SK-N-SH (cell line): ENCODE data around the gene CEACAM4. TPM values are rescaled to one million over a fixed set of nuclear protein-coding genes. Genes with fewer than 3 reads are reported as not detected.

Experiments
- CTCF ChIA-PET: fragments of 300-600, 350-600 bp; formaldehyde crosslinking; extraction: SDS; loops from one replicate; lab custom pipeline; 2021; lab: Yijun Ruan, JAX
- POLR2A ChIA-PET: fragments of 350-600 bp; sonication (Branson Sonifier 250); formaldehyde crosslinking; extraction: SDS; loops from one replicate; lab custom pipeline; 2020; ENCODE audit warnings: antibody characterized with exemption, inconsistent platforms; lab: Yijun Ruan, JAX
- DNase-seq: peaks from one replicate; pipeline ENCODE4 v3.0.0; 2012
- H2AFZ ChIP-seq: fragments of 200-600 bp; sonication (generic); 2 replicates; pipeline ENCODE4 v1.8.1; 2016; ENCODE audit warnings: antibody characterized with exemption, mild to moderate bottlenecking, low read depth
- H3F3A ChIP-seq: fragments of 200-600 bp; sonication (generic); replicated peaks from 2 replicates; pipeline ENCODE3; 2016; ENCODE audit warnings: antibody characterized with exemption, mild to moderate bottlenecking; ENCODE audit not compliant: insufficient read depth
- H3K27ac ChIP-seq, 2 experiments: fragments of 200-500 bp in 1 of 2; fragments of 200-600 bp in 1 of 2; sonication (Bioruptor generic) in 1 of 2; sonication (generic), shearing (Covaris generic) in 1 of 2; 2 replicates each; pipeline versions ENCODE4 v1.5.1 to v1.6.1; 2014 to 2016; ENCODE audit warnings: low read depth in 2 of 2, inconsistent platforms in 1 of 2, low read length in 1 of 2, mild to moderate bottlenecking in 1 of 2, mixed read lengths in 1 of 2
- H3K27me3 ChIP-seq: fragments of 200-600 bp; sonication (generic), shearing (Covaris generic); 2 replicates; pipeline ENCODE4 v1.6.1; 2016; ENCODE audit warnings: mixed run types; ENCODE audit not compliant: insufficient read depth
- H3K36me3 ChIP-seq, 2 experiments: fragments of 200-500 bp in 1 of 2; fragments of 200-600 bp in 1 of 2; sonication (Bioruptor generic) in 1 of 2; sonication (generic) in 1 of 2; replicated peaks in 1 of 2; 2 replicates each; pipeline versions ENCODE3 to v1.5.1; 2014 to 2016; ENCODE audit warnings: low read length in 1 of 2, mild to moderate bottlenecking in 1 of 2; ENCODE audit not compliant: insufficient read depth in 2 of 2, control insufficient read depth in 1 of 2
- H3K4me1 ChIP-seq, 2 experiments: fragments of 200-500 bp in 1 of 2; fragments of 200-600 bp in 1 of 2; sonication (Bioruptor generic) in 1 of 2; sonication (generic), shearing (Covaris generic) in 1 of 2; 2 replicates each; pipeline versions ENCODE4 v1.5.1 to v1.6.1; 2014 to 2016; ENCODE audit warnings: low read depth in 1 of 2, low read length in 1 of 2, mixed run types in 1 of 2; ENCODE audit not compliant: insufficient read depth in 2 of 2, control insufficient read depth in 1 of 2
- H3K4me2 ChIP-seq: fragments of 200-600 bp; sonication (generic), shearing (Covaris generic); 2 replicates; pipeline ENCODE4 v1.6.1; 2017; ENCODE audit warnings: mixed run types
- H3K4me3 ChIP-seq, 2 experiments: fragments of 200-500 bp in 1 of 2; fragments of 200-600 bp in 1 of 2; sonication (Bioruptor generic) in 1 of 2; sonication (generic), shearing (Covaris generic) in 1 of 2; 2 replicates each; pipeline versions ENCODE4 v1.5.1 to v1.8.1; 2014 to 2016; ENCODE audit warnings: low read depth in 2 of 2, inconsistent platforms in 1 of 2, low read length in 1 of 2, mild to moderate bottlenecking in 1 of 2, mixed read lengths in 1 of 2, moderate library complexity in 1 of 2
- H3K79me2 ChIP-seq: fragments of 200-600 bp; sonication (generic); 2 replicates; pipeline ENCODE4 v1.8.1; 2017; ENCODE audit warnings: mild to moderate bottlenecking; ENCODE audit not compliant: insufficient read depth
- H3K9ac ChIP-seq: fragments of 200-600 bp; sonication (generic); 2 replicates; pipeline ENCODE4 v1.6.1; 2017; ENCODE audit warnings: mixed run types
- H3K9me2 ChIP-seq: fragments of 200-600 bp; sonication (generic); 2 replicates; pipeline ENCODE4 v1.6.1; 2017; ENCODE audit warnings: mixed run types
- H3K9me3 ChIP-seq: fragments of 200-600 bp; sonication (generic); 2 replicates; pipeline ENCODE4 v1.6.1; 2017; ENCODE audit warnings: mixed run types, mild to moderate bottlenecking, moderate library complexity
- H4K20me1 ChIP-seq: fragments of 200-600 bp; sonication (generic); 2 replicates; pipeline ENCODE4 v1.6.1; 2017; ENCODE audit warnings: mild to moderate bottlenecking, mixed run types; ENCODE audit not compliant: insufficient read depth
- ELF1 ChIP-seq: IDR thresholded peaks from 2 replicates; pipeline ENCODE4 v1.4.0; 2012
- EZH2phosphoT487 ChIP-seq: fragments of 200-600 bp; sonication (generic); IDR thresholded peaks from 2 replicates; pipeline ENCODE4 v1.6.1; 2017; ENCODE audit warnings: low read depth, mixed run types, mild to moderate bottlenecking, antibody characterized with exemption, moderate library complexity, borderline replicate concordance
- FOSL2 ChIP-seq: IDR thresholded peaks from 2 replicates; pipeline ENCODE4 v1.4.0; 2012; ENCODE audit warnings: low read depth, mild to moderate bottlenecking, moderate library complexity, borderline replicate concordance
- FOXJ3 ChIP-seq: sonication (generic); formaldehyde crosslinking; IDR thresholded peaks from 2 replicates; pipeline ENCODE4 v1.5.1; 2020; ENCODE audit warnings: mild to moderate bottlenecking, missing genetic modification reagents
- GABPA ChIP-seq: IDR thresholded peaks from 2 replicates; pipeline ENCODE4 v1.4.0; 2012; ENCODE audit warnings: low read depth, mild to moderate bottlenecking
- JUND ChIP-seq: IDR thresholded peaks from 2 replicates; pipeline ENCODE4 v1.4.0; 2012
- MEF2A ChIP-seq: IDR thresholded peaks from 2 replicates; pipeline ENCODE4 v1.4.0; 2012; ENCODE audit warnings: low read depth, borderline replicate concordance
- MXI1 ChIP-seq: IDR thresholded peaks from 2 replicates; pipeline ENCODE4 v1.6.1; 2012; ENCODE audit warnings: mild to moderate bottlenecking, low read depth, low read length, improper control_type of control experiment
- NFIC ChIP-seq: IDR thresholded peaks from 2 replicates; pipeline ENCODE4 v1.4.0; 2012; ENCODE audit warnings: borderline replicate concordance
- PBX3 ChIP-seq: IDR thresholded peaks from 2 replicates; pipeline ENCODE4; 2012
- RAD21 ChIP-seq: IDR thresholded peaks from 2 replicates; pipeline ENCODE4 v1.6.1; 2012; ENCODE audit warnings: mild to moderate bottlenecking, low read length
- REST ChIP-seq: IDR thresholded peaks from 2 replicates; pipeline ENCODE4 v1.6.1; 2012; ENCODE audit warnings: mild to moderate bottlenecking, low read depth, low read length, moderate library complexity
- TAF1 ChIP-seq: IDR thresholded peaks from 2 replicates; pipeline ENCODE4 v1.6.1; 2012; ENCODE audit warnings: low read depth, mild to moderate bottlenecking, low read length, moderate library complexity, borderline replicate concordance
- TEAD4 ChIP-seq: IDR thresholded peaks from 2 replicates; pipeline ENCODE4 v1.4.0; 2012; ENCODE audit warnings: mild to moderate bottlenecking, borderline replicate concordance; ENCODE audit not compliant: insufficient read depth
- YY1 ChIP-seq: IDR thresholded peaks from 2 replicates; pipeline ENCODE4 v1.4.0; 2012; ENCODE audit warnings: low read depth, mild to moderate bottlenecking
- WGBS: methylation state at CpG from one replicate; pipeline ENCODE4 v1.1.6; 2017; ENCODE audit warnings: low lambda C conversion rate; 5-methylcytosine and 5-hydroxymethylcytosine counted together
- polyA plus RNA-seq, 3 experiments: library from polyadenylated mRNA; depleted of rRNA; stranded (reverse); fragments of >200 nt; gene quantifications; 2 replicates each; pipeline ENCODE4 v1.2.3, GENCODE V29; 2012
- TF ChIP-seq, protein P1 (sequence below): IDR thresholded peaks from 2 replicates; pipeline ENCODE4 v1.4.0; 2012; ENCODE audit warnings: low read depth, borderline replicate concordance

The CEACAM4 gene
- polyA plus RNA-seq, 1 of the 3 experiments (the other 2 are of a cell fraction) = not detected

DNA sequence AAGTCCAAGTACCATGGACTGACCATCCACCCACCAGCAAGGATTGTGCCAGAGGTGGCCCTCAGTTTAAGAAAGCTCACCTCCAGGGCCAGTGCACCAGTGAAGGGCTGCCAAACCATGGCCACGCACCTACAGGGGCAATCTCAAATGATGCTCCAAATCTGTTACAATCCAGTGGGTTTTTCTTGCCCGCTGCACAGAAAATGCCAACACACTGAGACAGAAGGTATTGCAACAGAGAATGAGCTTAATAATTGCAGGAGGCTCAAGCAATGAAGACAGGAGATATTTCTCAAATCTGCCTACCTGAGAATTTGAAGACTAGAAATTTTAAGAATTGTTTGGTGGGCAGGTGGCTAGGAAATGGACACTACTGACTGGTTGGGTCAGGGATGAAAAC lies 39.2 kb upstream of the CEACAM4 start:
- Histone ChIP-seq H3K9me2 (no peaks in the 10 kb centered on the region), H3F3A (no peaks in the 10 kb centered on the region), H3K36me3 (no peaks in the 10 kb centered on the region), H3K9me3 (no peaks in the 10 kb centered on the region; the same call in 1 of the 2 replicates), H3K27ac (no peak overlapping the region), H3K79me2 (no peaks in the 10 kb centered on the region), H2AFZ (no peak overlapping the region), H3K9ac (no peak overlapping the region), H3K4me3 (no peak overlapping the region; a peak in 1 of 4 replicates), H3K4me2 (no peak overlapping the region), H3K27me3 (no peaks in the 10 kb centered on the region), H3K4me1 (no peaks in the 10 kb centered on the region), H4K20me1 (no peaks in the 10 kb centered on the region)
- TF ChIP-seq FOXJ3 (CRISPR knock-in tag) (no peak), RAD21 (no peak), JUND (no peak), ELF1 (no peak), NFIC (no peak), MXI1 (no peak), REST (no peak), FOSL2 (no peak), TEAD4 (no peak), YY1 (no peak), MEF2A (no peak), TAF1 (no peak), GABPA (no peak), EZH2phosphoT487 (no peak), PBX3 (no peak)
- TF ChIP-seq, protein P1, sequence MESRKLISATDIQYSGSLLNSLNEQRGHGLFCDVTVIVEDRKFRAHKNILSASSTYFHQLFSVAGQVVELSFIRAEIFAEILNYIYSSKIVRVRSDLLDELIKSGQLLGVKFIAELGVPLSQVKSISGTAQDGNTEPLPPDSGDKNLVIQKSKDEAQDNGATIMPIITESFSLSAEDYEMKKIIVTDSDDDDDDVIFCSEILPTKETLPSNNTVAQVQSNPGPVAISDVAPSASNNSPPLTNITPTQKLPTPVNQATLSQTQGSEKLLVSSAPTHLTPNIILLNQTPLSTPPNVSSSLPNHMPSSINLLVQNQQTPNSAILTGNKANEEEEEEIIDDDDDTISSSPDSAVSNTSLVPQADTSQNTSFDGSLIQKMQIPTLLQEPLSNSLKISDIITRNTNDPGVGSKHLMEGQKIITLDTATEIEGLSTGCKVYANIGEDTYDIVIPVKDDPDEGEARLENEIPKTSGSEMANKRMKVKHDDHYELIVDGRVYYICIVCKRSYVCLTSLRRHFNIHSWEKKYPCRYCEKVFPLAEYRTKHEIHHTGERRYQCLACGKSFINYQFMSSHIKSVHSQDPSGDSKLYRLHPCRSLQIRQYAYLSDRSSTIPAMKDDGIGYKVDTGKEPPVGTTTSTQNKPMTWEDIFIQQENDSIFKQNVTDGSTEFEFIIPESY = no peak
- 0% methylated on average over 2 of the region's 2 CpGs for WGBS
- DNase-seq = no peak
- CTCF ChIA-PET = interaction anchor here (1.0 to 1.4 kb wide), 2 partner anchors 20 to 41 kb away, joined by 3 to 4 read pairs; no protein-coding TSS in a partner anchor
- POLR2A ChIA-PET = no interaction called here
